Measurements from ENCODE around the gene PPFIA4. TPM values are rescaled to one million over a fixed set of nuclear protein-coding genes. Genes with fewer than 3 reads are reported as not detected.

Gene PPFIA4
- polyA plus RNA-seq, 1 of the 3 experiments (the other 2 are of a cell fraction): 4.4 TPM

DNA sequence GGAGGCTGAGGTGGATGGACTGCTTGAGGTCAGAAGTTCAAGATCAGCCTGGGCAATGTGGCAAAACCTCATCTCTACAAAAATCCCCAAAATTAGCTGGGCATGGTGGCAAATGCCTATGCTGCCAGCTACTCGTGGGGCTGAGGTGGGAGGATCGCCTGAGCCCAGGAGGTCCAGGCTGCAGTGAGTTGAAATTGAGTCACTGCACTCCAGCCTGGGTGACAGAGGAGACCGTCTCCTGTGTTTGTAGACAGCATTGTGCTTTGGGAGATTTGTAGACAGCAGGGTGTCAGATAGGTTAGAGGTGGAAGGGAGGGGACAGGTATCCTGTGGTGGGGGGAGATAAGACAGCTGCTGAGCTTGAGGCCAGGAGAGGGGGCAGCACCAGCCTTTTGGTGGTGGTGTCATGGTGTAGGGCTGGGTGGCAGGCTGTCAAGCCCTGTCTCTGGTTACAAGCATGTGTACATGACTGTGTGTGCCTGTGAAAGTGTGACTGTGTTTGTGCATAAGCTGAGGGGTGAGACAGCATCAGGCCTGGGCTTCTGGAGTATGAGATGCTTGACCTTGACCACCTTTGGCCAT, 15.2 kb downstream of the PPFIA4 start:
- Histone ChIP-seq H3K4me2 (no peak overlapping the region), H3K9me2 (no peaks in the 10 kb centered on the region), H3K27me3 (ENCODE audit: insufficient read depth) (no peaks in the 10 kb centered on the region), H3K4me3 (ENCODE audit: low read depth in 2 of 2, low read length in 1 of 2) (no peak overlapping the region), H3K36me3 (replicated peaks in 1 of 2; ENCODE audit: control insufficient read depth in 1 of 2, insufficient read depth in 2 of 2, low read length in 1 of 2) (no peaks in the 10 kb centered on the region), H2AFZ (ENCODE audit: low read depth) (no peak overlapping the region), H4K20me1 (ENCODE audit: insufficient read depth) (0 out of 2 replicates have a peak, but pooled peaks cover 3% of the 10 kb centered on the region), H3K79me2 (ENCODE audit: insufficient read depth) (no peaks in the 10 kb centered on the region), H3K9me3 (no peaks in the 10 kb centered on the region), H3K4me1 (ENCODE audit: control insufficient read depth in 1 of 2, insufficient read depth in 2 of 2, low read depth in 1 of 2, low read length in 1 of 2) (peaks cover 20 to 27% of the 10 kb centered on the region in 2 experiments; a peak in 3 of 4 replicates), H3K9ac (no peak overlapping the region), H3F3A (replicated peaks; ENCODE audit: insufficient read depth) (peaks cover under 1% of the 10 kb centered on the region), H3K27ac (ENCODE audit: low read depth in 2 of 2, low read length in 1 of 2) (no peak overlapping the region)
- no peak for DNase-seq
- ChIA-PET POLR2A (no interaction called here), CTCF (interaction anchor here (2.4 to 16.3 kb wide), 8 partner anchors 12 to 229 kb away, joined by 5 to 454 read pairs (median 102); partner anchors contain the start of genes ADORA1 and PPFIA4)
- TF ChIP-seq RFX5 (IDR thresholded peaks at IDR 0.05; ENCODE audit: low read length) (no peak), MXI1 (IDR thresholded peaks at IDR 0.05; ENCODE audit: low read depth, low read length) (no peak)
- WGBS (ENCODE audit: low lambda C conversion rate): 100% methylated on average over 1 of the region's 3 CpGs

DNA sequence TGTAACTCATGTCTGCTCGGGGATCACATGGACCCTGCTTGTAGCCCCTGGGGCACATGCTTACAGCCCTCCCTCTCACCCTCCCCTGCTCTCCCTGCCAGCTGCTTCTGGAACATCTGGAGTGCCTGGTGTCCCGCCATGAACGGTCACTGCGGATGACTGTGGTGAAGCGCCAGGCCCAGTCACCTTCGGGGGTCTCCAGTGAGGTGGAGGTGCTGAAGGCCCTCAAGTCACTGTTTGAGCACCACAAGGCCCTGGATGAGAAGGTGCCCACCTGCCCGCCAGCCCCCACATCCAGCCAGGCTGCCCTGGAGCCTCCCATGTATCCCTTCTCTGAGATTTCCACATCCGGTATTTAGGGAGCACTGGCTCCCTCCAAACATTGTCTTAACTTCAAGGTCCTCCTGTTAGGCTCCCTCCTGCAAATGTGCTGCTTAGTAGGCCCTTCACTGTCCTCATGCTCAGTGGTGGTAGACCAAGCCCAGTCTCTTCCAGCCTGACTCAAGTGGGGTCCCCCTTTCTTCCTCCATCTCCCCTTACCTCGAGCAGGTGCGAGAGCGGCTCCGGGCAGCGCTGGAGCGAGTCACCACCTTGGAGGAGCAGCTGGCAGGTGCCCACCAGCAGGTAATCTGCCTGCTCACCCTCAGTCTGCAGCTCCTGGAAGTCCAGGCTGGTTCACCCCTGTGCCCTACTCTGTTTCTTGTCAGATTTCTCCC, 17.7 kb downstream of the PPFIA4 start:
- H4K20me1 ChIP-seq (ENCODE audit: insufficient read depth): no peaks in the 10 kb centered on the region
- no peak overlapping the region for H3K27ac ChIP-seq (ENCODE audit: low read depth in 2 of 2, low read length in 1 of 2)
- no peak overlapping the region for H3K4me2 ChIP-seq
- no peaks in the 10 kb centered on the region for H3K79me2 ChIP-seq (ENCODE audit: insufficient read depth)
- H3K36me3 ChIP-seq (replicated peaks in 1 of 2; ENCODE audit: control insufficient read depth in 1 of 2, insufficient read depth in 2 of 2, low read length in 1 of 2): no peaks in the 10 kb centered on the region
- H3F3A ChIP-seq (replicated peaks; ENCODE audit: insufficient read depth): peaks cover 7% of the 10 kb centered on the region
- H2AFZ ChIP-seq (ENCODE audit: low read depth): no peak overlapping the region
- 96% methylated on average over 8 of the region's 14 CpGs for WGBS (ENCODE audit: low lambda C conversion rate)
- POLR2A ChIA-PET: no interaction called here
- no peaks in the 10 kb centered on the region for H3K9me3 ChIP-seq
- no peak for DNase-seq
- H3K9me2 ChIP-seq: no peaks in the 10 kb centered on the region
- H3K4me1 ChIP-seq (ENCODE audit: control insufficient read depth in 1 of 2, insufficient read depth in 2 of 2, low read depth in 1 of 2, low read length in 1 of 2): peaks cover 7 to 14% of the 10 kb centered on the region in 2 experiments; a peak in 3 of 4 replicates
- no peak overlapping the region for H3K4me3 ChIP-seq (ENCODE audit: low read depth in 2 of 2, low read length in 1 of 2)
- H3K9ac ChIP-seq: no peak overlapping the region
- no peaks in the 10 kb centered on the region for H3K27me3 ChIP-seq (ENCODE audit: insufficient read depth)
- CTCF ChIA-PET: interaction anchor here (0.9 to 16.3 kb wide), 7 partner anchors 9 to 226 kb away, joined by 3 to 454 read pairs (median 131); partner anchors contain the start of genes ADORA1 and MYOG
- TF ChIP-seq, protein P1, sequence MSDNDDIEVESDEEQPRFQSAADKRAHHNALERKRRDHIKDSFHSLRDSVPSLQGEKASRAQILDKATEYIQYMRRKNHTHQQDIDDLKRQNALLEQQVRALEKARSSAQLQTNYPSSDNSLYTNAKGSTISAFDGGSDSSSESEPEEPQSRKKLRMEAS (IDR thresholded peaks at IDR 0.05; ENCODE audit: low read depth): no peak
- no peak for TF ChIP-seq RAD21 (IDR thresholded peaks at IDR 0.05; ENCODE audit: low read length)
- TF ChIP-seq TCF12 (IDR thresholded peaks at IDR 0.05): no peak
- TF ChIP-seq NFIC (IDR thresholded peaks at IDR 0.05; ENCODE audit: borderline replicate concordance): no peak
- no peak for TF ChIP-seq GATA2 (CRISPR knock-in tag; IDR thresholded peaks at IDR 0.05)
- TF ChIP-seq MXI1 (IDR thresholded peaks at IDR 0.05; ENCODE audit: low read depth, low read length): no peak
- no peak for TF ChIP-seq EZH2phosphoT487 (IDR thresholded peaks at IDR 0.05; ENCODE audit: borderline replicate concordance, low read depth)
- TF ChIP-seq, protein P2, sequence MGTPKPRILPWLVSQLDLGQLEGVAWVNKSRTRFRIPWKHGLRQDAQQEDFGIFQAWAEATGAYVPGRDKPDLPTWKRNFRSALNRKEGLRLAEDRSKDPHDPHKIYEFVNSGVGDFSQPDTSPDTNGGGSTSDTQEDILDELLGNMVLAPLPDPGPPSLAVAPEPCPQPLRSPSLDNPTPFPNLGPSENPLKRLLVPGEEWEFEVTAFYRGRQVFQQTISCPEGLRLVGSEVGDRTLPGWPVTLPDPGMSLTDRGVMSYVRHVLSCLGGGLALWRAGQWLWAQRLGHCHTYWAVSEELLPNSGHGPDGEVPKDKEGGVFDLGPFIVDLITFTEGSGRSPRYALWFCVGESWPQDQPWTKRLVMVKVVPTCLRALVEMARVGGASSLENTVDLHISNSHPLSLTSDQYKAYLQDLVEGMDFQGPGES (IDR thresholded peaks at IDR 0.05; ENCODE audit: low read depth, low read length): no peak
